Vagina (tissue), 2 donors: ENCODE data around the gene SMIM13. TPM values are rescaled to one million over a fixed set of nuclear protein-coding genes. Genes with fewer than 3 reads are reported as not detected.

Experiments
- DNase-seq, 2 donors: peaks; one replicate each; pipeline ENCODE4 v3.0.0-alpha.2; 2017; ENCODE audit errors: extremely low spot score in 2 of 2
- H3K27ac ChIP-seq: fragments of 200-600 bp; sonication (generic); one replicate; pipeline ENCODE4 v1.5.1; 2019
- H3K27me3 ChIP-seq: fragments of 200-600 bp; sonication (generic); one replicate; pipeline ENCODE4 v1.5.1; 2019
- H3K36me3 ChIP-seq, 2 donors: fragments of 200-600 bp; sonication (generic); one replicate each; pipeline ENCODE4 v1.5.1; 2017 to 2019
- H3K4me1 ChIP-seq: fragments of 200-600 bp; sonication (generic); one replicate; pipeline ENCODE4 v1.5.1; 2019
- H3K4me3 ChIP-seq, 2 donors: fragments of 200-600 bp; sonication (generic); 1 replicate in 1 of 2; 2 replicates in 1 of 2; pipeline ENCODE4 v1.5.1; 2016 to 2019
- H3K9me3 ChIP-seq: fragments of 200-600 bp; sonication (generic); one replicate; pipeline ENCODE4 v1.5.1; 2019
- POLR2A ChIP-seq, 2 donors: fragments of 450-650 bp; IDR thresholded peaks; one replicate each; pipeline ENCODE4 v1.6.1; 2017; ENCODE audit warnings: antibody characterized with exemption in 2 of 2, mild to moderate bottlenecking in 2 of 2, moderate library complexity in 2 of 2
- POLR2AphosphoS5 ChIP-seq, 2 donors: sonication (generic); formaldehyde crosslinking; IDR thresholded peaks; one replicate each; pipeline ENCODE4 v1.9.0; 2017; ENCODE audit warnings: antibody characterized with exemption in 2 of 2, mild to moderate bottlenecking in 2 of 2, low read depth in 1 of 2; ENCODE audit not compliant: insufficient read depth in 1 of 2
- intact Hi-C: fragments of 100-400 bp; cut with DNase I; formaldehyde crosslinking; loops from one replicate; pipeline ENCODE4 v1.15.1; 2023
- total RNA-seq: library from RNA; depleted of rRNA; stranded (reverse); fragments of >200 nt; gene quantifications from one replicate; pipeline ENCODE4 v1.2.3, GENCODE V29; 2016
- TF ChIP-seq, protein P1 (sequence below), 3 experiments: fragments of 450-650 bp in 2 of 3; fragments of 200-600 bp in 1 of 3; sonication (generic) in 1 of 3; IDR thresholded peaks; one replicate each; pipeline ENCODE4 v1.5.1; 2017 to 2019; ENCODE audit warnings: antibody characterized with exemption in 3 of 3, mild to moderate bottlenecking in 2 of 3, moderate library complexity in 2 of 3

The SMIM13 gene
- 8.1 TPM for total RNA-seq

DNA sequence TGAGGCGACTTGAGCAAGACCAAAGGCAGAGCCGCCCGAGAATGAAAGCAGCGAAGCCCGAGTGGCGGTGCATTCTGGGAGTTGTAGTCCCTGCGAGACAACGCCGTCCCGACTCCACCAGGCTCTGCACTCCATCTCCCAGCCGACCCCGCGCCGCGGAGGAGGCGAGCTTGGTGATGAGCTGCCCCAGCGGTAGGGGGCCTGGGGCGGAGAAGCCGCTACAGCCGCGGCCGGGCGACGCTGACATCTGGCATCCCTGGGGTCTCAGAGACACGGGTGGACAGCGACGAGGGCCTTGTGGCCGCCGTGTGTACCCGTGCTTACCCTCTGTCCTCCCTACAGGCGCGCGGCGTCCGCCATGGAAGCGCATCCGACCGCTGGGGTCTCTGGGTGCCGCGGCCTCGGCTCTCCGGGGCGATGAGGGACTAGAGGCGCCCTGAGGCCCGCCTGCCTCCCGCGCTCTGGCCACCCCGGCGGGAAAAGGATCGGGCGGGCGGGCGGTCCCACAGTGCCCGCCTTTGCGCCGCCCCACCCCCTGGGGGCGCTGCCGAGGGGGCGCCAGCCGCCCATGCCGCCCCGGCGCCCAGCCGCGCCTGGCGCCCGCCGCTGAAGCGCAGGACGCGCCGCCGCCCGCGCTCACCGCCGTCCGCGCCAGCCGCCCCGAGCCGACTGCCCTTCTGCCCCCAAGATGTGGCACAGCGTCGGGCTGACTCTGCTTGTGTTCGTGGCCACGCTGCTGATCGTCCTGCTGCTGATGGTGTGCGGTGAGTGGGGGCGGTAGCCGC is at the start of gene SMIM13:
SMIM13 (plus strand) TSS at position 209 of the 785 bp plus-strand sequence; CDS start at position 689, 480 bp downstream.
- Histone ChIP-seq H3K9me3 (no peaks in the 10 kb centered on the region), H3K27me3 (no peaks in the 10 kb centered on the region), H3K27ac (peak within 1 kb of the TSS; percentile 99), H3K4me1 (peaks cover 28% of the 10 kb centered on the region), H3K36me3 (no peaks in the 10 kb centered on the region), H3K4me3 (peak within 1 kb of the TSS; percentile 88 to 94)
- intact Hi-C loops = no loop called here
- TF ChIP-seq POLR2AphosphoS5 (IDR thresholded peaks at IDR 0.05; ENCODE audit: insufficient read depth in 1 of 2, low read depth in 1 of 2) = peak; percentile 74 to 95
- TF ChIP-seq, protein P1, sequence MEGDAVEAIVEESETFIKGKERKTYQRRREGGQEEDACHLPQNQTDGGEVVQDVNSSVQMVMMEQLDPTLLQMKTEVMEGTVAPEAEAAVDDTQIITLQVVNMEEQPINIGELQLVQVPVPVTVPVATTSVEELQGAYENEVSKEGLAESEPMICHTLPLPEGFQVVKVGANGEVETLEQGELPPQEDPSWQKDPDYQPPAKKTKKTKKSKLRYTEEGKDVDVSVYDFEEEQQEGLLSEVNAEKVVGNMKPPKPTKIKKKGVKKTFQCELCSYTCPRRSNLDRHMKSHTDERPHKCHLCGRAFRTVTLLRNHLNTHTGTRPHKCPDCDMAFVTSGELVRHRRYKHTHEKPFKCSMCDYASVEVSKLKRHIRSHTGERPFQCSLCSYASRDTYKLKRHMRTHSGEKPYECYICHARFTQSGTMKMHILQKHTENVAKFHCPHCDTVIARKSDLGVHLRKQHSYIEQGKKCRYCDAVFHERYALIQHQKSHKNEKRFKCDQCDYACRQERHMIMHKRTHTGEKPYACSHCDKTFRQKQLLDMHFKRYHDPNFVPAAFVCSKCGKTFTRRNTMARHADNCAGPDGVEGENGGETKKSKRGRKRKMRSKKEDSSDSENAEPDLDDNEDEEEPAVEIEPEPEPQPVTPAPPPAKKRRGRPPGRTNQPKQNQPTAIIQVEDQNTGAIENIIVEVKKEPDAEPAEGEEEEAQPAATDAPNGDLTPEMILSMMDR (IDR thresholded peaks at IDR 0.05) = peak in 2 of 3 experiments; percentile 54 to 69
- TF ChIP-seq POLR2A (IDR thresholded peaks at IDR 0.05) = peak in 1 of 2 donors; percentile 51
- DNase-seq = peak in 1 of 2 donors; percentile 97

DNA sequence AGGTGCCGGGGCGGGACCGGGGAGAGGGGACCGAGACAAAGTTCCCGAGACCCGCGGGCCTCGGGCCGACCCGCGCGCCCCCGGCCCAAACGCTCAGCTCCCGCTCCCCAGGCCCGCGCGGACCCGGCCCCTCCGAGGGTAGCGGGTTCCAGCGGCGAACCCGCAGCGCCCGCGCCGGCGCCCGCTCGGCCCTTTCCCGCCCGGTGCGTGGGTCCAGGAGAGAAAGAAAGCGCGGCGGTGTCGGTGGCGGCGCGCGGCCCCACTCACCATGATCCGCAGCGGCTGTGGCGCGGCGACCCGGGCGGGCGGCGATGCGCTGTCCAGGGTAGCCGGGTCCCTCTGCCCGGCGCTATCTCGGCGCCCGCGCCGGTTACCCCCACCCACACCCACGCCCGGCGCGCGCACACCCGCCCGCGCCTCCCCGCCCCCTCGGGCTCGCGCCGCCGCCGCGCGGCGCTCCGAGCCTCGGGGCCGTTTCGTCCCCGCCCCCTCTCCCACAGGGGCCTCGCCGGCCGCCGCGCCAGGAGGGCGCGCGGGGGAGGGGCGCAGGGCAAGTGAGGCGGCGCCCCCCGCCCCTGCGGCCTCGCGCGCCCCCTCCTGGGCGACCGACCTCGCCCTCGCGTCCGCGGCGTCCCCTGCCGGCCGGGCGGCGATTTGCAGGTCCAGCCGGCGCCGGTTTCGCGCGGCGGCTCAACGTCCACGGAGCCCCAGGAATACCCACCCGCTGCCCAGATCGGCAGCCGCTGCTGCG is 49.5 kb upstream of the SMIM13 start, which contains the start of gene ELOVL2:
ELOVL2 (minus strand) TSS at position 345 of the 751 bp plus-strand sequence; CDS start at position 270, 75 bp downstream.
- Histone ChIP-seq H3K9me3 (no peaks in the 10 kb centered on the region), H3K4me3 (peak within 1 kb of the TSS; percentile 41 to 60), H3K27ac (no peak within 1 kb of the TSS), H3K4me1 (peaks cover 6% of the 10 kb centered on the region), H3K36me3 (no peaks in the 10 kb centered on the region), H3K27me3 (no peaks in the 10 kb centered on the region)
- no peak for DNase-seq
- TF ChIP-seq POLR2AphosphoS5 (IDR thresholded peaks at IDR 0.05; ENCODE audit: insufficient read depth in 1 of 2, low read depth in 1 of 2) (no peak), POLR2A (IDR thresholded peaks at IDR 0.05) (no peak)
- TF ChIP-seq, protein P1 (IDR thresholded peaks at IDR 0.05) = no peak
- intact Hi-C loops = no loop called here

DNA sequence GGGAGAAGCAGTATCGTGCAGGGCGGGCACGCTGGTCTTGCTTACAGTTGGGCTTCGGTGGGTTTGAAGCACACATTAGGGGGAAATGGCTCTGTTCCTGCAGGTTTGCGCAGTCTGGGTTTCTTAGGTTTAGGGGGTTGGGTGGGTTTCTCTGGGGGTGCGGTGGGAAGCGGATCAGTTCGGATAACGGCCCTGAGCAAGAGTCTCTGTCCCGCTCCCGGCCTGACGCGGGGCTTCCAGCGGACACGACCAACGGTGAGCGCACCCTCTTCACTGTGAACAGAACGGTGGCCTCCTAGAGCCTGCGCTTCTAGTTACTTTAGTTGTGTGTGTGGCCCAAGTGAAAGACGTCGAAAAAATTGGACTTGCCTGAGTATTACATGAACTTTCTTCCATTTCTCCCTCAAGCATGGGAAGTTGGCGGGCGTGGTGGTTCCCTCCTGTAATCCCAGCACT is 48.9 kb upstream of the SMIM13 start:
- TF ChIP-seq, protein P1 (IDR thresholded peaks at IDR 0.05) = no peak
- TF ChIP-seq POLR2AphosphoS5 (IDR thresholded peaks at IDR 0.05; ENCODE audit: insufficient read depth in 1 of 2, low read depth in 1 of 2) (no peak), POLR2A (IDR thresholded peaks at IDR 0.05) (no peak)
- no peaks in the 10 kb centered on the region for H3K27me3 ChIP-seq

DNA sequence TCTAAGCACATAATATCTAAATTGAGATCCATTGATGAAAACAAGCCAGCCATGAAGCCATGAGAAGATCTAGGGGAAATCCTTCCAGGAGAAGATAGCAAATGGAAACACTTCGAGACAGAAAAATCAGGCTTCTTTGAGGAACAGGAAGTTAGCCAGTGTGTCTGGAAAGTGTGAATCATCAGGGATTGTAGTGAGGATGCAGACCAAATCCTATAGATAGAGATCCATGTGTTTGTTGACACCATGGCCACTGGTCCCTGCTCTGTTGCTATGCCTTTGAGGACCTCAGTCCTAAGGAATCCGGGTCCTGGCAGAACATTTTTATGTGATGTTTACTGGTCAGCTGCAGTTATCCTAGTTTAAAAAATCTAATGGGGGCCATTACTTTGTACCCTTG is 42.9 kb upstream of the SMIM13 start:
- H3K4me3 ChIP-seq = no peak overlapping the region
- no peak for DNase-seq
- H3K9me3 ChIP-seq = no peaks in the 10 kb centered on the region
- intact Hi-C loops = no loop called here
- H3K36me3 ChIP-seq = no peaks in the 10 kb centered on the region
- H3K27ac ChIP-seq = no peak overlapping the region
- no peak for TF ChIP-seq POLR2A (IDR thresholded peaks at IDR 0.05)
- no peak for TF ChIP-seq POLR2AphosphoS5 (IDR thresholded peaks at IDR 0.05; ENCODE audit: insufficient read depth in 1 of 2, low read depth in 1 of 2)
- TF ChIP-seq, protein P1 (IDR thresholded peaks at IDR 0.05) = no peak
- no peaks in the 10 kb centered on the region for H3K27me3 ChIP-seq
- no peaks in the 10 kb centered on the region for H3K4me1 ChIP-seq

More for the DNA sequence above, 48.9 kb upstream of the SMIM13 start:
- intact Hi-C loops = no loop called here
- no peaks in the 10 kb centered on the region for H3K9me3 ChIP-seq
- no peak overlapping the region for H3K27ac ChIP-seq
- peak overlapping the region; percentile 41 to 60 for H3K4me3 ChIP-seq
- DNase-seq = no peak
- H3K36me3 ChIP-seq = no peaks in the 10 kb centered on the region
- H3K4me1 ChIP-seq = peaks cover 6% of the 10 kb centered on the region
